ENCODE measurements around the gene TUBA4A. TPM values are rescaled to one million over a fixed set of nuclear protein-coding genes. Genes with fewer than 3 reads are reported as not detected.

The TUBA4A gene
- total RNA-seq, 1 donor from 2014 or later = 78.7 TPM

GRCh38 chr2:219252900-219253752 lies 592 bp downstream of the TUBA4A start, which contains the start of gene TUBA4B:
TSS of gene TUBA4B (plus strand) at chr2:219253243. CDS start at chr2:219253408, 165 bp downstream.
- no peak for DNase-seq (ENCODE audit: low read depth)
- Histone ChIP-seq H3K36me3 (ENCODE audit: control insufficient read depth, insufficient read depth, low read length) (no peaks in the 10 kb centered on the region), H3K27me3 (ENCODE audit: control insufficient read depth, insufficient read depth, low read length) (peaks cover 9% of the 10 kb centered on the region), H3K4me3 (ENCODE audit: low read depth, low read length) (peak within 1 kb of the TSS; percentile 58)
- TF ChIP-seq, protein P1, sequence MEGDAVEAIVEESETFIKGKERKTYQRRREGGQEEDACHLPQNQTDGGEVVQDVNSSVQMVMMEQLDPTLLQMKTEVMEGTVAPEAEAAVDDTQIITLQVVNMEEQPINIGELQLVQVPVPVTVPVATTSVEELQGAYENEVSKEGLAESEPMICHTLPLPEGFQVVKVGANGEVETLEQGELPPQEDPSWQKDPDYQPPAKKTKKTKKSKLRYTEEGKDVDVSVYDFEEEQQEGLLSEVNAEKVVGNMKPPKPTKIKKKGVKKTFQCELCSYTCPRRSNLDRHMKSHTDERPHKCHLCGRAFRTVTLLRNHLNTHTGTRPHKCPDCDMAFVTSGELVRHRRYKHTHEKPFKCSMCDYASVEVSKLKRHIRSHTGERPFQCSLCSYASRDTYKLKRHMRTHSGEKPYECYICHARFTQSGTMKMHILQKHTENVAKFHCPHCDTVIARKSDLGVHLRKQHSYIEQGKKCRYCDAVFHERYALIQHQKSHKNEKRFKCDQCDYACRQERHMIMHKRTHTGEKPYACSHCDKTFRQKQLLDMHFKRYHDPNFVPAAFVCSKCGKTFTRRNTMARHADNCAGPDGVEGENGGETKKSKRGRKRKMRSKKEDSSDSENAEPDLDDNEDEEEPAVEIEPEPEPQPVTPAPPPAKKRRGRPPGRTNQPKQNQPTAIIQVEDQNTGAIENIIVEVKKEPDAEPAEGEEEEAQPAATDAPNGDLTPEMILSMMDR (IDR thresholded peaks at IDR 0.05; ENCODE audit: insufficient read depth, low read length, poor library complexity, severe bottlenecking) = no peak

DNA sequence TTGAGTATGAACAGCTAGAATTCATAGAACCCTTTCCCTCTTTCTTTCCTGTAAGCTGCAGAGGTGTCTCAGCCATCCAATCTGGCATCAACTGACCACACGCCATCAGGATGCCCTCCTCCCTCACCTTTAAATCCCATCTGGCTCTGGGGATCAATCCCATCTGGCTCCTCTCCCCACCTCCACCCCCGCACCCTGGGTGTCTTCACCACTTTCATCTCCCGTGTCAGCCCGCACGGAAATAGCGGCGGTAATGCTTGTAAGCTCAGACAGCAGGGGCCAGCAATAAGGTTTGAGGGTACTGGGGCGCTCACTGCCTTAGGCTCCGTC lies 1.2 kb downstream of the TUBA4A start:
- Histone ChIP-seq H3K27me3 (ENCODE audit: control insufficient read depth, insufficient read depth, low read length) (peaks cover 9% of the 10 kb centered on the region), H3K36me3 (ENCODE audit: control insufficient read depth, insufficient read depth, low read length) (no peaks in the 10 kb centered on the region), H3K4me3 (ENCODE audit: low read depth, low read length) (peak overlapping the region; percentile 58)
- no peak for DNase-seq (ENCODE audit: low read depth)
- TF ChIP-seq, protein P1 (IDR thresholded peaks at IDR 0.05; ENCODE audit: insufficient read depth, low read length, poor library complexity, severe bottlenecking) = no peak

- no peak for DNase-seq (ENCODE audit: low read depth)
- TF ChIP-seq, protein P1 (IDR thresholded peaks at IDR 0.05; ENCODE audit: insufficient read depth, low read length, poor library complexity, severe bottlenecking) = no peak
- no peaks in the 10 kb centered on the region for H3K36me3 ChIP-seq (ENCODE audit: control insufficient read depth, insufficient read depth, low read length)
- peaks cover 9% of the 10 kb centered on the region for H3K27me3 ChIP-seq (ENCODE audit: control insufficient read depth, insufficient read depth, low read length)
- peak overlapping the region; percentile 58 for H3K4me3 ChIP-seq (ENCODE audit: low read depth, low read length)
Observed at GRCh38 chr2:219252084-219252483, 1.6 kb downstream of the TUBA4A start.

DNA sequence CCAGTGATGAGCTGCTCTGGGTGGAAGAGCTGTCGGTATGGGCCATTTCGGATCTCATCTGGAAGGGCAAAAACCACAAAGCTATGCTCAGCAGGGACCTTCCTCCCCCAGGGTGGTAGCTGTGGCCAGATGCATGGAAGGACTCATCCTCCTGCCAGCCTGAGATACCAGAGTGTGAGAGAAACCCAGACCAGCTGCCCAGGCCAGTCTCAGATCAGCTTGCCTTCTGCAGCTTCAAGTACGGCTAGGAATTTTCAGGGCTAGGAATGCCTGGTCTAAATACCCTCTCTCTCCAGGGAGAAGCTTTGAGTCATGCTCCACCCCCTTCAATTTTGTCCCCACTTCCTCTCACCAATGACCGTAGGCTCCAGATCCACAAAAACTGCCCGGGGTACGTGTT lies 2.1 kb downstream of the TUBA4A start:
- peaks cover 9% of the 10 kb centered on the region for H3K27me3 ChIP-seq (ENCODE audit: control insufficient read depth, insufficient read depth, low read length)
- no peaks in the 10 kb centered on the region for H3K36me3 ChIP-seq (ENCODE audit: control insufficient read depth, insufficient read depth, low read length)
- no peak for DNase-seq (ENCODE audit: low read depth)
- TF ChIP-seq, protein P1 (IDR thresholded peaks at IDR 0.05; ENCODE audit: insufficient read depth, low read length, poor library complexity, severe bottlenecking) = no peak
- H3K4me3 ChIP-seq (ENCODE audit: low read depth, low read length) = no peak overlapping the region

- TF ChIP-seq, protein P1 (IDR thresholded peaks at IDR 0.05; ENCODE audit: insufficient read depth, low read length, poor library complexity, severe bottlenecking) = no peak
- peaks cover 9% of the 10 kb centered on the region for H3K27me3 ChIP-seq (ENCODE audit: control insufficient read depth, insufficient read depth, low read length)
- H3K36me3 ChIP-seq (ENCODE audit: control insufficient read depth, insufficient read depth, low read length) = no peaks in the 10 kb centered on the region
- DNase-seq (ENCODE audit: low read depth) = no peak
- no peak overlapping the region for H3K4me3 ChIP-seq (ENCODE audit: low read depth, low read length)
Observed at GRCh38 chr2:219250049-219250781, 3.5 kb downstream of the TUBA4A start.
